Measurements from ENCODE around the gene IL18RAP.

IL18RAP gene

GRCh38 chr2:102422910-102423309 lies at the start of gene IL18RAP:
Gene IL18RAP, plus strand, starts transcription at chr2:102423160. Its CDS starts 118 bp downstream, at chr2:102423278.
- DNase-seq (ENCODE audit: low spot score): no peak

DNA sequence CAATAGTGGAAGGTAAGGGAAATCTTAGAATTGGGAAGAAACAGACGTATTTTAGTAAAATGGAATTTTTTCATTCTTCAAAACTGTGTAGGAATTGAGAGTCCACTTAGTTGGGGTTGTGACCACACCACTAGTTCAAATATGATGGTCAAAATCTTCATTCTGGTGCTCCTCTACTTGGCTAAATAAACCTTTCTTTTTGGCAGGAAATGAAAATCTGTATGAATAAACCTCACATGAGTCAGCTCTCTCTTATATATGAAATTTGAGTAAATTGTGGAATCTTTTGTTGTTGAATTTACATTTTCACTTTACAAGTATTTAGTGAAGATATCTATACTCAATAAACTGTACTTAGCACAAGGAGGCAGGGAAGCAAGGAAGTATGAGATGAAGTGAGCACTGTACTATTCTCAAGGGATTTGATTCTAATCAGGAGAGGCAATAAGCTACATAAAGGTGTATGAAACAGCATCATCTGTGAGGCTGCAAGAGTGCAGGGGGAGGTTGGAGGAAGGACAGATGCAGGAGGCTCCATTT lies 46.8 kb upstream of the IL18RAP start:
- no peak for DNase-seq (ENCODE audit: low spot score)

- no peak for DNase-seq (ENCODE audit: low spot score)
Observed at GRCh38 chr2:102383722-102384121, 39.2 kb upstream of the IL18RAP start.

- DNase-seq (ENCODE audit: low spot score): no peak
Observed at GRCh38 chr2:102385522-102385921, 37.4 kb upstream of the IL18RAP start.

GRCh38 chr2:102386004-102386403 lies 37.0 kb upstream of the IL18RAP start:
- DNase-seq (ENCODE audit: low spot score): no peak

DNA sequence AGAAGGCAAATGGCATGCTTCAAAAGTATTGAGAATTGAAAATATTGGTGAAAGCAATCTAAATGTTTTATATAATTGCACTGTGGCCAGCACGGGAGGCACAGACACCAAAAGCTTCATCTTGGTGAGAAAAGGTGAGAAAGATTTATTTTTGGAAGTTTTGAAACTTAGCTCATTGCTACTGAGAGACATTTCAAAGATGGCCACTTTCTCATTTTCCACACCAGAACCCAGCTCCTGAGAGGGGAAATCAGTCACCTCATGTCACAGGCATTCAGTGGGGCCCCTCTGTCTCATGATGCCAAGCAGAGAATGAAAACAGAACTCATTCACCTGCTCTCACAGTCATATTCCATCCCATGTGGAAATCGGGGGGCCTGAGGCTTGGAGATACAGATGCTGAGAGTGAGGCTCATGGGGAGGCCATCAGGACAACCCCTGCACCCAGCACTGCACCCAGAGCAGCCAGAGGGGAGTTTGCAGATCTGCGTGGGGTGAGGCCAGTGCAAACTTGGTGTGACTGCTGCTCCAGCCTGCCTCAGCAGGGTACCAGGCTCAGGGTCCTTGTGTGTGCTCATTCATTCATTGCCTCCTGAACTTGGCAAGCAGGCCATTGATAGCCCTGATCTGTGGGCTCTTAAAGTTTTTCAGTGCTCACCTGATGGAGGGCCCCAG lies 36.0 kb upstream of the IL18RAP start:
- DNase-seq (ENCODE audit: low spot score): no peak

DNA sequence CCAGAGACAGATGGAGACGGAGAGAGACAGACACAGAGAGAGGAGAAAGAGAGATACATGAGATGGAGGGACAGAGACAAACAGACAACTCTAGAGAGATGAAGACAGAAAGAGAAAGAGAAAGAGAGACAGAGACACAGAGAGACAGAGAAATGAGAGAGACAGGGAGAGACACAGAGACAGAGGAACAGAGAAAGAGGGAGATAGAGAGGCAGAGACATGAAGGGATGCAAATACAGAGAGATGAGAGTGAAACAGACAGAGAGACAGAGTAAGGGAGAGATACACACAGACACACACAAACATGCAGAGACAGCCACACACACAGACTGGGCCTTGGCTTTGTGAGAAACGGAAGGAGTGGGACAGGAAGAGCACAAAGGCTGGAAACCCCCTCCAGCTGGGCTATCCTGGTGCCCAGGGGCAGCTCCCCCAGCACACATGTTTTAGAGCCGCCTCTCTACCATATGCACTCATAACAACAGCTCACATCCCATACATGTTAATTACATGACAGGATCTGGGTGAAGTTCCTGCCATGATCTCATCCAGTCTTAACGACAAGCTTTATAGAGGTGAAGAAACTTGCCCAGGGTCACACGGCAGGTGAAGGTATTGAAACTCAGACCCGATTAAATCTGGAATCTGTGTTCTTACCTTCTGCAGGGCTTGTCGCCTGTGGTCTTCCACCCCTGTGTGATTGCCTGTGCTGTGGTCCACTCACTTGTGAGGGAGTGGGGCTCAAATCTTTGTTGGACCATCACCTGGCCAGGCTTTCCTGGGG lies 35.0 kb upstream of the IL18RAP start:
- DNase-seq (ENCODE audit: low spot score): no peak

GRCh38 chr2:102391565-102391964 lies 31.4 kb upstream of the IL18RAP start:
- DNase-seq (ENCODE audit: low spot score): no peak

- no peak for DNase-seq (ENCODE audit: low spot score)
Observed at GRCh38 chr2:102392096-102392495, 30.9 kb upstream of the IL18RAP start.

- DNase-seq (ENCODE audit: low spot score): no peak
Observed at GRCh38 chr2:102392942-102393341, 30.0 kb upstream of the IL18RAP start.

- no peak for DNase-seq (ENCODE audit: low spot score)
Observed at GRCh38 chr2:102396012-102396411, 26.9 kb upstream of the IL18RAP start.

- DNase-seq (ENCODE audit: low spot score): no peak
Observed at GRCh38 chr2:102397209-102397608, 25.8 kb upstream of the IL18RAP start.

GRCh38 chr2:102399499-102400141 lies 23.3 kb upstream of the IL18RAP start:
- no peak for DNase-seq (ENCODE audit: low spot score)

DNA sequence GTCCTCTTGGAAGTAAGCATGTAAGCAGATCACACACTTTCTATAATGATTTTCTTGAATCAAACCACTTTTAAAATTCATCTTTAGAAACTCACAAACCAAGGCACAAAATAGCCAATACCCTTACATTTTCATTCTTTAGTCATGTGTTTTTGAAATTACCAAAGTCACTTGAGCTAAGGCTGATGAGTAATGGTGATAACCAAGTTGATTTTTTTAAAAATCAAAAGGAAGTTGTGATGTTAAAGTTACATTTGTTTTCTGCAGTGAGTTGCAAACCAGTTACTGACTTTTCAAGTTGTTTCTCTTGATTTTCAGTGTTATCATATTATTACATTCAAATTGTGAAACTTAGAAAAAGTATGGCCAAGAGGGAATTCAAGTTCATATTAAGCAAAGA lies 21.5 kb upstream of the IL18RAP start:
- no peak for DNase-seq (ENCODE audit: low spot score)

DNA sequence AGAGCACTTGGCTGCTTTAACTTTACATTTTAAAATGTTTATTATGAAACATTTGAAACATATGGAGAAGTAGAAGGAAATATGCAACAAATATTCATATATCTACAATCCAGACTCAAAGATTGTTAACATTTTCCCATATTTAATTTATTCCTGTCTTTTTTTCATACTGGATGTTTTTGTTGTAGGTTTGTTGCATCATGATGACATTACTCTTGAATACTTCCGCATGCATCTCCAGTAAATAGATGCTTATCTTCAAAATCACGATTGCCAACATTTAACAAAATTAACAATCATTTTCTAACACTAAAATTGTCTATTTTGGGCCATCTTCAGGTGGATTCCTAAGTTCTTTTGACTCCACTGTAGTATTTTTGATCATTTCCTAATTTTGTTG lies 21.1 kb upstream of the IL18RAP start:
- DNase-seq (ENCODE audit: low spot score): no peak

DNA sequence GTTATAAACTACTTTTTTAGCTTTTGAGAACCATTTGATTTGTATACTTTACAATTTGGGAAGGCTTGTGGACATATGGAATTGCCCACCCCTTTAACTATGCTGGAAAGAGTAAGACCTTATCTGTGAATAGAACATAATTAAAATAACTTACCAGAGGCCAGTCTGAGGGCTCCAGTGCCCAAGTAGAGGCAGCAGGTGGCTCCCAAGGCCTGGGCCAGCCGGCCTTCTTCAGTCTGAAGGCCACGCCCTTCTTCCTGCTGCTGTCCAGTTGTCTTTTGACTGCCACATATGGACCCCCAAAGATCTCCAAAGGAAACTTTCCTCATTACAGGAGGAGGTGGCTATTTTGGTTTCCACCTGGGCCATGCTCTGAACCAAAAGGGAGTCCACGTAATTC lies 12.0 kb upstream of the IL18RAP start:
- DNase-seq (ENCODE audit: low spot score): no peak

DNA sequence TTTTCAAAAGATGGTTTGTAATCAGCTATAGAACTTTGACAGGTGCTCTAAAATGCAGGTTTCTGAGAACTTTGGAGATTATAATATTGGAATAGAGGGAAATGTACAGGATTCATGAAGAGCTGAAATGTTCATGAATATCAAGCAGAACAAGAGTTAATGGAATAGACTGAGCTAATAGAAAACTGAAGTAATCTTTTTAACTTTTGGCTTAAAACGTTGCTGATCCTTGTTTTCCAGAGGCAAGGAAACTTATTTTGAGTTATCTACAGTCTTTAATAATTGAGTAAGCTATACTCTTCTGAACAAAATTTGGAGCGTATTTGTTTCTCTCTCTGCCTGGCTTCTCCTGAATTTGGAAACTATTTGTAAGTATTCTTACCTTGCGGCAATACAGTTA lies 10.8 kb upstream of the IL18RAP start:
- no peak for DNase-seq (ENCODE audit: low spot score)

DNA sequence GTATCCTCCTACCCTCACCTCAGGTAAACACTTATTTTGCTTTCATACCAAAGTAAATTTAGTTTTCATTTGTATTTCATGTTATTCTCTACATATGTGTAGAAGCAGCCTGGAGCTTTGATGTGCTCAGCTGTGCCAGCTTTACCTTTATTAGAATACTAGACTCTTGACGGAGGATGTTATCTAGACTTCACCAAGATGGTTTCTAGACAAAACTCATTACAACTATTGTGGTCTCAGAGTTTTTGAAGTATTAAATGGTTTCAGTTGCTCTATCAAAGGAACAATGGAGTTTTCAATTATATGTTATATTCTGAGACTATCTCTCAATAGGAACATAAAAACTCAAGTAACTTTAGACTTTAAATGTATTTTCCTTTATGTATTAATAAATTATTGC lies 5.0 kb upstream of the IL18RAP start:
- no peak for DNase-seq (ENCODE audit: low spot score)

DNA sequence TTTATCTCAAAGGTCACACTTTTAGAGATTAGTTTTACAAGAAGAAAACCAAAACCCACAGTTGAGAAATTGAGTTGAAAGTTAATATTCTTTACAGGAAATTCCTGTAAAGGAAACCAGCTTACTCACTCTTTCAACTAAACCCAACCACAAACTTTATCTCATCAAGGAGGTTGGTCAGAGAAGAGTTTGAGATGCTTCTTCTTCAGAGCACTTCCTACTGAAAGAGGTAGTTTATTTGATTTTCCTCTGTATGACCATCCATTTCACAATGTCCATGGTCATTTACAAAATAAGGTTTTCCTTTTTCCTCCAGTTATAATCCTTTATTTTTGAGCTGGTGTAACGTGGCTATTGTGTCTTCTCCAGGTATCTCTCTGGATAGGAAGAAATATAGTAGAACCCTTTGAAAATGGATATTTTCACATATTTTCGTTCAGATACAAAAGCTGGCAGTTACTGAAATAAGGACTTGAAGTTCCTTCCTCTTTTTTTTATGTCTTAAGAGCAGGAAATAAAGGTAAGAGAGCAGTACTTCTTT lies 4.5 kb upstream of the IL18RAP start:
- no peak for DNase-seq (ENCODE audit: low spot score)

GRCh38 chr2:102420290-102420689 lies 2.7 kb upstream of the IL18RAP start:
- DNase-seq (ENCODE audit: low spot score): no peak

GRCh38 chr2:102421890-102422759 lies 835 bp upstream of the IL18RAP start:
- DNase-seq (ENCODE audit: low spot score): no peak

- no peak for DNase-seq (ENCODE audit: low spot score)
Observed at GRCh38 chr2:102423368-102423767, 408 bp downstream of the IL18RAP start.
